Breast epithelium (tissue), 3 donors: ENCODE measurements around the gene PDE4A.

Experiments
- CTCF ChIP-seq, 3 donors: fragments of 450-650 bp; IDR thresholded peaks; one replicate each; pipeline ENCODE4 v1.5.1; 2016 to 2017; ENCODE audit warnings: antibody characterized with exemption in 3 of 3, mild to moderate bottlenecking in 3 of 3, moderate library complexity in 3 of 3
- POLR2A ChIP-seq: fragments of 450-650 bp; IDR thresholded peaks from one replicate; pipeline ENCODE4 v1.6.1; 2016; ENCODE audit warnings: antibody characterized with exemption, mild to moderate bottlenecking, moderate library complexity

- TF ChIP-seq CTCF (IDR thresholded peaks at IDR 0.05), result no peak
- no peak for TF ChIP-seq POLR2A
Measured at GRCh38 chr19:10513223-10513622, 92.9 kb downstream of the PDE4A start.
